ENCODE data around the gene COL6A1. TPM values are rescaled to one million over a fixed set of nuclear protein-coding genes. Genes with fewer than 3 reads are reported as not detected.

COL6A1 gene
- total RNA-seq, 1 donor from 2014 or later: 0.20 TPM

DNA sequence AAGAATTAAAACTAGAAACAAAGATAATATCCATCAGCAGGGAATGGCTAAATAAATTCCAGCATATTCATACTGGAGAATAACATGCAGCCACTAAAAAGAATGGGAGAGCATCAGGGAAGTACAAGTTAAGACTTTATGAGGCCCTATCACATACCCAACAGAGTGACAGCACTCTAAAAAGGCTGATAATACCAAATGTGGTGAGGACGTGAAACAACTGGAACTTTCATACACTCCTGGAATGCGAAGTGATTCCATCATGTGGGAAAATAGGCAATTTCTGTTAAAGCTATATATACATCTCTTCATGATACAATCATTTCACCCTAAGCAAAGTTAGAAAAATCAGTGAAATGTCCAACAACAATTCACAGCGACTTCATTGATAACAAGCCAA is 42.6 kb downstream of the COL6A1 start:
- intact Hi-C loops (cut with micrococcal nuclease): no loop called here

GRCh38 chr21:46025113-46025770 is 43.7 kb downstream of the COL6A1 start:
- intact Hi-C loops (cut with micrococcal nuclease): no loop called here

- intact Hi-C loops (cut with micrococcal nuclease): no loop called here
These were observed 46.4 kb downstream of the COL6A1 start for GRCh38 chr21:46027851-46028493.

DNA sequence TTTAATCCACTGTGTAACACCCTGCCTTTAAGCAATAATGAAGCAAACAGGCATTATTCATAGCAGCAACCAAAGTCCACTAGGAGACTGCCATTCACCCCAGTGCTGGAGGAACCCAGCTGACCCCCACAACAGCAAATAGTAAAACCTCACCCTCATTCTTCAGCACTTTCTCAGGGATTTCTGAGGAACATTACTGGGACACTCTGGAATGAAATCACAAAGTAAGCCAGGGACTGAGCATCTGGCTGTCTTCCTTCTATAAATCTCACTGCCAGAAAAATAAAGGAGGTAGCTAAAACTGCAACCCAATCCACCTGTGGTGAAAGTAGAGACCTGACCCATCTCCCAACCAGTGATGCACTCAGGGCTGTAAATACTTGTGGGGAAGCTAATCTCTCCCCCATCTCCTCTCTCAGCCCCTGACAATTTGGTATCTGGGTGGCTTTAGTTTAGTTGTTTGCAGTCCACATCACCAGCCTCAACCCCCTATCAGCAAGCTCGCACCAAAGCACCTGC is 47.1 kb downstream of the COL6A1 start:
- intact Hi-C loops (cut with micrococcal nuclease): no loop called here

- intact Hi-C loops (cut with micrococcal nuclease): no loop called here
These were observed 47.8 kb downstream of the COL6A1 start for GRCh38 chr21:46029186-46029924.

DNA sequence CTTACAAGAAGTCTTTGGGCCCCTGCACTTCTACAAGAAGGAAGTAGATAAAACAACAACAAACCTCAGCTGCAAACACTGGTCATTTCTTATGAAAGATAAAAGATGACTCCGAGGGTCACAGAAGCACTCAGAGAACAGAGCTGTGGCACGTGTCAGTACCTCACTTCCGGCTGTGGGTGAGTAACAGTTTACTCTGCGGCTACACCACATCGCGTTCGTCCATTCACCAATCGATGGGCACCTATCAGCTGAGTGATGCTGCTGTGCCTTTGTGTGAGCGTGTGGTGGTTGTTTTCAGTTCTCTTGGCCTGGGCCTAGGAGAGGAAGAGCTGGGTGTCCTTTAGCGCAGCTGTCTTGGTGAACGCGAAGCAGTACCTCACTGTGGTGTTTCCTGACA is 49.9 kb downstream of the COL6A1 start:
- intact Hi-C loops (cut with micrococcal nuclease): no loop called here

- intact Hi-C loops (cut with micrococcal nuclease): no loop called here
These were observed 50.5 kb downstream of the COL6A1 start for GRCh38 chr21:46032100-46032499.

- intact Hi-C loops (cut with micrococcal nuclease): no loop called here
These were observed 52.1 kb downstream of the COL6A1 start for GRCh38 chr21:46033410-46034400.

GRCh38 chr21:46035809-46036695 is 54.5 kb downstream of the COL6A1 start:
- intact Hi-C loops (cut with micrococcal nuclease): no loop called here

DNA sequence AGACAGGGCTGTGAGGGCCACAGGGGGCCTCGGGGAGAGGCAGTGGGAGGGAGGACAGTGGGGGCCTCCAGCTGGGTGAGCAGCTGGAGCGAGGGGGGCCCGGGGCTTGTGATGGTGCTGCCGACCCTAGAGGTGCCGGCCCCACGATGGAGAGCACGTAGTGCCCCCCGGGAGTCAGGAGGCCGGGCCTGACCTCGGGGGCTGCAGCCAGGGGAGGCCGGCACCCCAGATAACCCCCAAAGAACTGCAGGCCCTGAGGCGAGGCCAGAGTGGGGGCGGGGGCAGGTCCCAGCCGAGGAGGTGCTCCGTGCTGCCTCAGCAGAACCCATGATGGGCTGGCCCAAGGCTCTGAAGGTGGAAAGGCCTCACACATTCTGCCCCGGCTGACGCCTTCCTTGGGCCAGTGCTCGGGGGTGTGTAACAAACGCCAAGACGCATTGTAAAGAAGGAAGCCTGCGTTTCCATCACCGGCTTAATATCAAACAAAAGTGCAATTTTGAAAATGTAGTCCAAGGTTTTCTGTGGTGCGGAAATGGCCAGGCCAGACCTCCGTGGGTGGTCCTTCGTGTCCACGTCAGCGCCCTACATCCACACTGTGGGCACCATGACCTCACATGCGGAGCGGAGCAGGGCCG is 55.2 kb downstream of the COL6A1 start:
- intact Hi-C loops (cut with micrococcal nuclease): no loop called here

- intact Hi-C loops (cut with micrococcal nuclease): no loop called here
These were observed 56.1 kb downstream of the COL6A1 start for GRCh38 chr21:46037331-46038325.

DNA sequence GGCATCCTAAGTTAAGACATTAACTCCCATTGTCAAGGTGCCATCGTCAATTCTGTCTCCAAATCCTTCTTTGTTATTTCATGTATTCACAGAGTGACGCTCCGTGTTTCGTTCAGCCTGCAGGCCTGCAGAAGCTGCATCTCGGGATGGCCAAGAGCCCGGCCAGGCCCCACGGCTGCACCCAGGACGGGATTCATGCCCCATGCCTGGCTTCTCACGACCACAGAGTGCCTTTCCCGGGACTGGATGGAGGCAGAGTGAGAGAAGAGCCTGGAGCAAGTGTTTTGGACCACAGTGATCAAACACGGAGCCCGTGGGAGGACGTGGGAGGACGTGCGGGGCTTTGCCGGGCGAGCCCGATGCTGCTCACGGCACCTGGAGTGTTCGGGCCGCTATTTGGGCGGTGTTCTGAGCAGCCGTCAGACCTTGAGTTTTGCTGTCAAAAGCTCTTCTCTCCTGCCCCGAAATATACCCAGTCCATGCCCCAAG is 56.8 kb downstream of the COL6A1 start:
- intact Hi-C loops (cut with micrococcal nuclease): no loop called here

DNA sequence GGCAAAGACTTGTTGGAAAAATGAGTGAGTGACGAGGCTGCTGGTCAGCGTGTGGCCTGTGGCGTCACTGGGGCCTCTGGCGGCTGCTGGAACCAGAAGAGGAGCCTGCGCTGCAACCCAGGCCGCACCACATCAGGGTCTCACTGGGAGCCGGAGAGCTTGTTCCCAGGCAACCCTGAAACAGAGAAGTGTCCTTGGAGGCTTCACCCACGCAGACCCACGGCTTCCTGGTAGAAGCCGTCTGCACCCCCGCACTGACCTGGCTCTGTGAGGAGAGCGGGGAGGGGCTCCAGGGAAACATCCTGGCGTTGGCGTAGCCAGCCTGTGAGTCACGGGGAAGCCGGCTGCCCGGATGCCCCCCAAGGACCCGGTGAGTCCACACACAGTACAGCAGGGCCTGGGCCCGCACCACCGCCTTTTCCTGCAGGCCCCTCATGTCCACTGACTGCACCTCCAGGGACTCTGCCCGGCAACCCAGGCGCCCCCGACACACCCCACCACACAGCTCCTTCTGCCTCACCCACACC is 57.4 kb downstream of the COL6A1 start:
- intact Hi-C loops (cut with micrococcal nuclease): no loop called here

- intact Hi-C loops (cut with micrococcal nuclease): no loop called here
These were observed 58.5 kb downstream of the COL6A1 start for GRCh38 chr21:46039891-46040660.

DNA sequence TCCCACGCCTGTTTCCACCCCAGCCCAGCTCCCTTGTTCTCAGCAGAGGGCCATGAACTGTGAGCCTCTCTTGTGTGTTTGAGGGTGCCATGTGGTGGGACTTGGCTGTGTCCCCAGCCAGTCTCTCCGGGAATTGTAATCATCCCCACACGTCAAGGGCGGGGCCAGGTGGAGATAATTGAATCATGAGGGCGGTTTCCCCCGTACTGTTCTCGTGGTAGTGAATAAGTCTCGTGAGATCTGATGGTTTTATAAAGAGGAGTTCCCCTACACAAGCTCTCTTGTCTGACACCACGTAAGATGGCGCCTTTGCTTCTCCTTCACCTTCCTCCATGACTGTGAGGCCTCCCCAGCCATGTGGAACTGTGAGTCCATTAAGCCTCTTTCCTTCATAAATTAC is 59.1 kb downstream of the COL6A1 start:
- intact Hi-C loops (cut with micrococcal nuclease): no loop called here

GRCh38 chr21:46041183-46041582 is 59.6 kb downstream of the COL6A1 start:
- intact Hi-C loops (cut with micrococcal nuclease): no loop called here

DNA sequence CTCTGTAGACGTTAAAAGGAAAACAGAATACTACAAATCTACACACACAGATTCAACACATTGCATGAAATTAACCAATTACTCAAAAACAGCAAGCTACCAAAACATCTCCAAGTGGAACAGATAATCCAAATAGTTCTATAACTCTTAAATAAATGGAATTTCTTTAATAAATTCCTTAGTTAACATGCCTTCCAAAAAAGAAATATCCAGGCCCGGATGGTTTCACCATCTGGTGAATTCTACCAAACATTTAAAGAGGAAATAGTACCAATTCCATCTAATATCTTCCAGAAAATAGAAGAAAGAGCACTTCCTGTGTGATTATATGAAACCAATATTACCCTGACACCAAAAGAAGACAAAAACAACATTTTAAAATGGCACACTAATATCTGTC is 63.6 kb downstream of the COL6A1 start:
- intact Hi-C loops (cut with micrococcal nuclease): no loop called here
